K562 (cell line): ENCODE measurements around the gene VSTM2B. TPM values are rescaled to one million over a fixed set of nuclear protein-coding genes. Genes with fewer than 3 reads are reported as not detected.

Source experiments
- ARNT ChIP-seq, 2 experiments: fragments of 450-650 bp; IDR thresholded peaks; 2 replicates each; pipeline ENCODE4 v1.6.1; 2016; ENCODE audit warnings: mild to moderate bottlenecking in 1 of 2
- CC2D1A ChIP-seq: fragments of 450-650 bp; IDR thresholded peaks from 2 replicates; pipeline ENCODE4 v1.6.1; 2017; ENCODE audit warnings: mild to moderate bottlenecking
- COPS2 ChIP-seq: fragments of 450-650 bp; conservative IDR thresholded peaks from 2 replicates; pipeline ENCODE4 v1.6.1; 2016; ENCODE audit warnings: mild to moderate bottlenecking, moderate library complexity
- CTCFL ChIP-seq: IDR thresholded peaks from 2 replicates; pipeline ENCODE4 v1.6.1; 2011; ENCODE audit warnings: borderline replicate concordance, low read depth, mild to moderate bottlenecking, moderate library complexity, low read length; ENCODE audit not compliant: insufficient read depth, poor library complexity, severe bottlenecking
- FOS ChIP-seq: IDR thresholded peaks from 3 replicates; pipeline ENCODE4 v1.6.1; 2011; ENCODE audit not compliant: insufficient read length; ENCODE audit errors: extremely low read depth
- MCM2 ChIP-seq: fragments of 450-650 bp; IDR thresholded peaks from 2 replicates; pipeline ENCODE4 v1.6.1; 2017; ENCODE audit warnings: low read depth, mild to moderate bottlenecking
- MLLT1 ChIP-seq, 2 experiments: fragments of 450-650 bp; IDR thresholded peaks; 2 replicates each; pipeline ENCODE4 v1.6.1; 2016
- MXD1 ChIP-seq: fragments of 250-450 bp; sonication (Bioruptor Pico); IDR thresholded peaks from 2 replicates; pipeline ENCODE4 v1.8.0; 2021; ENCODE audit warnings: borderline replicate concordance, mild to moderate bottlenecking, moderate library complexity; ENCODE audit not compliant: poor library complexity, severe bottlenecking
- NR2C1 ChIP-seq, 2 experiments: fragments of 450-650 bp; IDR thresholded peaks; 2 replicates each; pipeline ENCODE4 v1.6.1; 2017; ENCODE audit warnings: mild to moderate bottlenecking in 2 of 2, antibody characterized with exemption in 1 of 2, inconsistent platforms in 1 of 2, missing compliant biosample characterization in 1 of 2, missing genetic modification characterization in 1 of 2
- RCOR1 ChIP-seq, 2 experiments: IDR thresholded peaks; 2 replicates each; pipeline ENCODE4 v1.6.1; 2012; ENCODE audit warnings: low read depth in 2 of 2, low read length in 2 of 2, borderline replicate concordance in 1 of 2, improper control_type of control experiment in 1 of 2
- SIN3A ChIP-seq, 2 experiments: fragments of 150-350 bp in 1 of 2; IDR thresholded peaks; 2 replicates each; pipeline ENCODE4 v1.6.1; 2011 to 2016; ENCODE audit warnings: borderline replicate concordance in 2 of 2, low read depth in 2 of 2, low read length in 2 of 2, mild to moderate bottlenecking in 2 of 2, moderate library complexity in 2 of 2; ENCODE audit not compliant: control insufficient read depth in 1 of 2
- SPI1 ChIP-seq: IDR thresholded peaks from 2 replicates; pipeline ENCODE4 v1.6.1; 2011; ENCODE audit warnings: low read depth, low read length, control low read depth, borderline replicate concordance
- TCF3 ChIP-seq: sonication (generic); formaldehyde crosslinking; IDR thresholded peaks from 2 replicates; pipeline ENCODE4 v1.4.0; 2020; ENCODE audit warnings: mild to moderate bottlenecking, missing genetic modification reagents
- TCFL5 ChIP-seq: fragments of 250-450 bp; sonication (Bioruptor Pico); conservative IDR thresholded peaks from 2 replicates; pipeline ENCODE4 v1.6.1; 2021; ENCODE audit warnings: mild to moderate bottlenecking, moderate library complexity, matching md5 sums
- TSHZ1 ChIP-seq: fragments of 250-450 bp; sonication (Bioruptor Pico); IDR thresholded peaks from 2 replicates; pipeline ENCODE4 v1.4.0; 2020; ENCODE audit warnings: mild to moderate bottlenecking, moderate library complexity
- ZNF121 ChIP-seq: sonication (generic); formaldehyde crosslinking; conservative IDR thresholded peaks from 2 replicates; pipeline ENCODE4 v1.8.0; 2022; ENCODE audit warnings: missing genetic modification reagents
- ZNF239 ChIP-seq: fragments of 250-450 bp; sonication (Bioruptor Pico); IDR thresholded peaks from 2 replicates; pipeline ENCODE4 v1.4.0; 2020; ENCODE audit warnings: mild to moderate bottlenecking
- ZNF324 ChIP-seq: fragments of 250-450 bp; sonication (Bioruptor Pico); IDR thresholded peaks from 2 replicates; pipeline ENCODE4 v1.4.0; 2020; ENCODE audit warnings: mild to moderate bottlenecking
- ZNF551 ChIP-seq: fragments of 250-450 bp; sonication (Bioruptor Pico); IDR thresholded peaks from 2 replicates; pipeline ENCODE4 v1.5.0; 2021; ENCODE audit warnings: mild to moderate bottlenecking, moderate library complexity
- ZNF561 ChIP-seq: fragments of 450-650 bp; formaldehyde crosslinking; conservative IDR thresholded peaks from 2 replicates; pipeline ENCODE4 v1.4.0; 2020; ENCODE audit warnings: mild to moderate bottlenecking, moderate library complexity
- ZNF77 ChIP-seq: fragments of 250-450 bp; sonication (Bioruptor Pico); IDR thresholded peaks from 2 replicates; pipeline ENCODE4 v1.5.0; 2020
- polyA plus RNA-seq, 8 experiments: library from polyadenylated mRNA; depleted of rRNA in 4 of 8; stranded (reverse) in 5 of 8; unstranded in 3 of 8; fragments of >200 nt; fragmentation: Nextera tagmentation in 2 of 8; fragmentation: Illumina TruSeq in 1 of 8; extraction: Ambion mirVana in 2 of 8; extraction: Trizol in 1 of 8; gene quantifications; 2 replicates each; pipeline versions ENCODE4 v1.2.1 to v1.2.3, GENCODE V29; 2011 to 2014; ENCODE audit warnings: inconsistent platforms in 1 of 8, missing spikeins in 1 of 8
- total RNA-seq, 7 experiments: library from RNA; depleted of rRNA in 6 of 7; stranded (reverse); fragments of >200 nt in 6 of 7; fragmentation: Illumina TruSeq in 2 of 7; extraction: Trizol in 2 of 7; gene quantifications; 2 replicates each; pipeline versions ENCODE4 v1.2.1 to v1.2.3, GENCODE V29; 2011 to 2021; ENCODE audit warnings: low replicate concordance in 1 of 7

The VSTM2B gene
- total and polyA plus RNA-seq, 9 of the 15 experiments (the other 6 are each of a cell fraction or from before 2014, with no cell fraction given): not detected

GRCh38 chr19:29605653-29606419, 80.0 kb downstream of the VSTM2B start, which contains the start of gene POP4 (continued):
- TF ChIP-seq TSHZ1 (no peak), RCOR1 (IDR thresholded peaks at IDR 0.05; ENCODE audit: borderline replicate concordance in 1 of 2, low read depth in 2 of 2, low read length in 2 of 2) (peak in 1 of 2 experiments; percentile 54; a peak in 1 of 4 replicates), MCM2 (no peak), MLLT1 (IDR thresholded peaks at IDR 0.05) (peak in 1 of 2 experiments; percentile 97; a peak in 3 of 4 replicates), TCF3 (no peak), TCFL5 (CRISPR knock-in tag) (no peak), ZNF77 (CRISPR knock-in tag) (no peak), MXD1 (CRISPR knock-in tag) (no peak), ZNF551 (CRISPR knock-in tag) (no peak), ARNT (IDR thresholded peaks at IDR 0.05) (no peak), CC2D1A (no peak), NR2C1 (IDR thresholded peaks at IDR 0.05) (peak; percentile 77), NR2C1 (tag; IDR thresholded peaks at IDR 0.05) (peak; percentile 66), FOS (no peak), COPS2 (no peak), SIN3A (IDR thresholded peaks at IDR 0.05; ENCODE audit: borderline replicate concordance in 2 of 2, control insufficient read depth in 1 of 2, low read depth in 2 of 2, low read length in 2 of 2) (peak; percentile 96 to 98), ZNF239 (no peak), ZNF561 (CRISPR knock-in tag) (no peak), SPI1 (peak; percentile 46; the same call in 1 of the 2 replicates), ZNF121 (CRISPR knock-in tag) (no peak), CTCFL (no peak), ZNF324 (CRISPR knock-in tag) (no peak)
